Caco-2 (cell line): ENCODE results near the gene NOL7. TPM values are rescaled to one million over a fixed set of nuclear protein-coding genes. Genes with fewer than 3 reads are reported as not detected.

Source experiments
- BruUV-seq: library from RNA; stranded (reverse); fragments of 400-500 nt; replicated peaks from 2 replicates; lab custom pipeline; 2021; lab: Mats Ljungman, UMichigan
- CTCF ChIA-PET: fragments of 300-600 bp; sonication (Branson Sonifier 250); formaldehyde crosslinking; loops from one replicate; lab custom pipeline; 2022; ENCODE audit warnings: antibody characterized with exemption; lab: Charles Lee
- POLR2A ChIA-PET: fragments of 300-600 bp; sonication (Branson Sonifier 250); formaldehyde crosslinking; loops from one replicate; lab custom pipeline; 2022; ENCODE audit warnings: antibody characterized with exemption; lab: Charles Lee
- DNase-seq, 2 experiments: peaks; one replicate each; pipeline versions ENCODE4 v3.0.0 to v3.0.0-alpha.2; 2020 to 2022
- H3K27me3 ChIP-seq: replicated peaks from 2 replicates; pipeline ENCODE4 v1.6.0; 2011; ENCODE audit warnings: low read length; ENCODE audit not compliant: control insufficient read depth, insufficient read depth
- H3K36me3 ChIP-seq: 2 replicates; pipeline ENCODE4 v1.5.1; 2011; ENCODE audit warnings: low read length; ENCODE audit not compliant: control insufficient read depth, insufficient read depth
- H3K4me1 ChIP-seq: fragments of 250-450 bp; sonication (Bioruptor Pico); 2 replicates; pipeline ENCODE4 v1.5.1; 2020; ENCODE audit warnings: mild to moderate bottlenecking
- H3K4me3 ChIP-seq: 2 replicates; pipeline ENCODE4 v1.5.1; 2011; ENCODE audit warnings: low read depth, mild to moderate bottlenecking, control low read depth, low read length
- H3K9me3 ChIP-seq: fragments of 250-450 bp; sonication (Bioruptor Pico); 2 replicates; pipeline ENCODE4 v1.5.1; 2020; ENCODE audit warnings: mild to moderate bottlenecking, moderate library complexity
- H3K27ac Mint-ChIP-seq: one replicate; pipeline ENCODE4 v1.8.0; 2022; ENCODE audit warnings: mixed read lengths; ENCODE audit not compliant: unreplicated experiment
- H3K27me3 Mint-ChIP-seq: one replicate; pipeline ENCODE4 v1.8.0; 2022; ENCODE audit warnings: mixed read lengths; ENCODE audit not compliant: insufficient read depth, unreplicated experiment
- H3K36me3 Mint-ChIP-seq: one replicate; pipeline ENCODE4 v1.8.0; 2022; ENCODE audit warnings: mild to moderate bottlenecking, mixed read lengths; ENCODE audit not compliant: insufficient read depth, unreplicated experiment
- H3K4me1 Mint-ChIP-seq: one replicate; pipeline ENCODE4 v1.8.0; 2022; ENCODE audit warnings: low read depth, mixed read lengths; ENCODE audit not compliant: unreplicated experiment
- H3K4me3 Mint-ChIP-seq: one replicate; pipeline ENCODE4 v1.8.0; 2022; ENCODE audit warnings: mild to moderate bottlenecking, moderate library complexity, mixed read lengths; ENCODE audit not compliant: unreplicated experiment
- H3K9me3 Mint-ChIP-seq: one replicate; pipeline ENCODE4 v1.8.0; 2022; ENCODE audit warnings: mixed read lengths; ENCODE audit not compliant: unreplicated experiment
- intact Hi-C: fragments of 100-400 bp; cut with micrococcal nuclease; formaldehyde crosslinking; loops from one replicate; pipeline ENCODE4 v1.10.0; 2022; ENCODE audit not compliant: unreplicated experiment
- total RNA-seq: library from RNA; stranded (reverse); gene quantifications from 2 replicates; pipeline ENCODE4 v1.2.3, GENCODE V29; 2022
- TF ChIP-seq, protein P1 (sequence below), 2 experiments: fragments of 200-600 bp in 1 of 2; IDR thresholded peaks; 1 replicate in 1 of 2; 2 replicates in 1 of 2; pipeline versions ENCODE4 v1.5.1 to v1.8.0; 2011 to 2022; ENCODE audit warnings: antibody characterized with exemption in 1 of 2, control low read depth in 1 of 2, inconsistent platforms in 1 of 2, low read depth in 1 of 2, low read length in 1 of 2, mild to moderate bottlenecking in 1 of 2, moderate library complexity in 1 of 2; ENCODE audit not compliant: insufficient read depth in 1 of 2, severe bottlenecking in 1 of 2, unreplicated experiment in 1 of 2

Gene NOL7
- total RNA-seq, 1 experiment from 2014 or later = 92.9 TPM

DNA sequence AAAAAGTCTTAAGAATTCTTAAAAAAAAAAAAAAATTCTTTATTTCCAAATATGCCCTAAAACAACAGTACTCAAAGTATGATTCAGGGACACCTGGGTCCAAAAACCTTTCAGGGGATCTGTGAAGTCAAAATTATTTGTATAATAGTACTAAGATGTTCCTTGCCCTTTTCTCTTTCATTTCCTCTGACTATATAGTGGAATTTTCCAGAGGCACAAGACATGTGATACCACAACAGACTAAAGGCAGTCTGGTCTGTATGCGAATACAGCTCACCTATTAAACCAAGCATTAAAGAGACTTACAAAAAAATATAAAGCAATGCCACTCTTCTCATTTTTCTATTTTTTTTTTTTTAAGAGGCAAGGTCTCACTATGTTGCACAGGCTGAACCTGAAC, 15.4 kb downstream of the NOL7 start:
- CTCF ChIA-PET = no interaction called here
- Mint-ChIP-seq H3K9me3 (no peaks in the 10 kb centered on the region), H3K4me3 (no peak overlapping the region), H3K4me1 (peaks cover 7% of the 10 kb centered on the region), H3K27me3 (no peaks in the 10 kb centered on the region), H3K27ac (no peak overlapping the region), H3K36me3 (peaks cover 36% of the 10 kb centered on the region)
- no peak overlapping the region for H3K4me3 ChIP-seq
- no peaks in the 10 kb centered on the region for H3K27me3 ChIP-seq
- peaks cover 12% of the 10 kb centered on the region for H3K4me1 ChIP-seq
- no peaks in the 10 kb centered on the region; the same call in 1 of the 2 replicates for H3K36me3 ChIP-seq
- intact Hi-C loops = no loop called here
- TF ChIP-seq, protein P1, sequence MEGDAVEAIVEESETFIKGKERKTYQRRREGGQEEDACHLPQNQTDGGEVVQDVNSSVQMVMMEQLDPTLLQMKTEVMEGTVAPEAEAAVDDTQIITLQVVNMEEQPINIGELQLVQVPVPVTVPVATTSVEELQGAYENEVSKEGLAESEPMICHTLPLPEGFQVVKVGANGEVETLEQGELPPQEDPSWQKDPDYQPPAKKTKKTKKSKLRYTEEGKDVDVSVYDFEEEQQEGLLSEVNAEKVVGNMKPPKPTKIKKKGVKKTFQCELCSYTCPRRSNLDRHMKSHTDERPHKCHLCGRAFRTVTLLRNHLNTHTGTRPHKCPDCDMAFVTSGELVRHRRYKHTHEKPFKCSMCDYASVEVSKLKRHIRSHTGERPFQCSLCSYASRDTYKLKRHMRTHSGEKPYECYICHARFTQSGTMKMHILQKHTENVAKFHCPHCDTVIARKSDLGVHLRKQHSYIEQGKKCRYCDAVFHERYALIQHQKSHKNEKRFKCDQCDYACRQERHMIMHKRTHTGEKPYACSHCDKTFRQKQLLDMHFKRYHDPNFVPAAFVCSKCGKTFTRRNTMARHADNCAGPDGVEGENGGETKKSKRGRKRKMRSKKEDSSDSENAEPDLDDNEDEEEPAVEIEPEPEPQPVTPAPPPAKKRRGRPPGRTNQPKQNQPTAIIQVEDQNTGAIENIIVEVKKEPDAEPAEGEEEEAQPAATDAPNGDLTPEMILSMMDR (IDR thresholded peaks at IDR 0.05; ENCODE audit: insufficient read depth in 1 of 2, low read depth in 1 of 2, low read length in 1 of 2, severe bottlenecking in 1 of 2, unreplicated experiment in 1 of 2) = no peak
- POLR2A ChIA-PET = no interaction called here
- H3K9me3 ChIP-seq = no peaks in the 10 kb centered on the region
- DNase-seq = no peak
- BruUV-seq = no TSS peak

DNA sequence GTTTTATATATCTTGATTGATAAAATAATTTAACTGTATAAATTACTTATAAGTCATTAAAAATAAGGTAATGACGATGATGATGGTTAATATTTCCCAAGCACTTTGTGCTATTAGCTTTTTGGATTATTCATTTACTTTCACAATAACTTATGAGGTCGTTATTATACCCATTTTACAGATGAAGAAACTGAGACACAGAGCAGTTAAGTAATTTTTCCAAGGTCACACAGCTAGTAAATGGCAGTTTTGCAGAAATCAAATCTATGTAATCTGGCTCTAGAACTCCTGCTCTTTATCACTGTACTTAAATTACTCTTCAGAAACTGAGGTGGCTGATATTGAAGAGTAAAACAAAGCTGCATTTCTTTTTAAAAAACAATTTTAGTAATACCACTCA, 18.2 kb downstream of the NOL7 start:
- no peak overlapping the region for H3K4me3 Mint-ChIP-seq
- H3K36me3 ChIP-seq = no peaks in the 10 kb centered on the region
- peaks cover 12% of the 10 kb centered on the region for H3K4me1 ChIP-seq
- H3K9me3 ChIP-seq = no peaks in the 10 kb centered on the region
- no peak for DNase-seq
- ChIA-PET POLR2A (no interaction called here), CTCF (interaction anchor here (0.6 kb wide), 1 partner anchor 126 kb away, joined by 3 read pairs; no protein-coding TSS in a partner anchor)
- peaks cover 34% of the 10 kb centered on the region for H3K36me3 Mint-ChIP-seq
- H3K27me3 Mint-ChIP-seq = no peaks in the 10 kb centered on the region
- TF ChIP-seq, protein P1 (IDR thresholded peaks at IDR 0.05; ENCODE audit: insufficient read depth in 1 of 2, low read depth in 1 of 2, low read length in 1 of 2, severe bottlenecking in 1 of 2, unreplicated experiment in 1 of 2) = no peak
- no peaks in the 10 kb centered on the region for H3K27me3 ChIP-seq
- no peak overlapping the region for H3K27ac Mint-ChIP-seq
- intact Hi-C loops = no loop called here
- no TSS peak for BruUV-seq
- no peaks in the 10 kb centered on the region for H3K9me3 Mint-ChIP-seq
- no peak overlapping the region for H3K4me3 ChIP-seq
- H3K4me1 Mint-ChIP-seq = peaks cover 7% of the 10 kb centered on the region

DNA sequence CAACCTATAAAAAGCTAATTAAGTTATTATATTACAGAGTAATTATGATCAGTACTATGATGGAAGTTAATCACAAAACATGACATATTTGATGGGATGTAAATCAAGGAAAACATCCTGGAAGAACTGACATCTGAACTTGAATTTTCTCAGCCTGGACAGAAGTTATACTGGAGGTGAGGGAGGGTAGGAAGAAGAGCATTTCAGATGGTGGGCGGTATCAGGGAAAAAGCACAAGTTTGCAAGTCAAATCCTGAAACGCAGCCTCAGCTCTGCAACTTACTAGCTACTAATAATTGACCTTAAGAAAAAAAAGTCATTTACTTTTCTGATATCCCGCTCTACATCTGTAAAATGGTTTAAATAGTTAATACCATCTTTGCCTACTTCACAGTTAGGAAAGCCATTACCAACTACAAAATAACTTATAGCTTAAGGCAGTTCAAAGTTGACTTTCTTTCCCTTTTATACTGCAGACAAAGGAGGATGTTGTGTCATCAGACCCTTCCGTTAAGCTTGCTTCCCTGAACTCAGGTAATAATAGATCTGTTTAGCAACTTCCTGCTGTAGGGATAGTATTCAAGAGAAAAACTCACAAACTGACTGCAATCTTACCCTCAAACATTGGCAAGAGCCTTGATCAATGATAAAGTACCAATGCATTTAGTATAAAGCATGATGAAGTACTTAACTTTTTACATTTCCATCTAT, 21.0 kb downstream of the NOL7 start:
- intact Hi-C loops = no loop called here
- H3K4me3 Mint-ChIP-seq = no peak overlapping the region
- POLR2A ChIA-PET = interaction anchor here (0.7 kb wide), 1 partner anchor 26 kb away, joined by 3 read pairs; no protein-coding TSS in a partner anchor
- peaks cover 33% of the 10 kb centered on the region for H3K36me3 Mint-ChIP-seq
- no peaks in the 10 kb centered on the region for H3K27me3 Mint-ChIP-seq
- BruUV-seq = no TSS peak
- TF ChIP-seq, protein P1 (IDR thresholded peaks at IDR 0.05; ENCODE audit: insufficient read depth in 1 of 2, low read depth in 1 of 2, low read length in 1 of 2, severe bottlenecking in 1 of 2, unreplicated experiment in 1 of 2) = no peak
- CTCF ChIA-PET = interaction anchor here (1.2 kb wide), 1 partner anchor 21 kb away, joined by 3 read pairs; the partner anchor contains the start of gene NOL7
- H3K4me3 ChIP-seq = no peak overlapping the region
- 0 out of 2 replicates have a peak, but pooled peaks cover 4% of the 10 kb centered on the region for H3K4me1 ChIP-seq
- no peaks in the 10 kb centered on the region for H3K4me1 Mint-ChIP-seq
- H3K36me3 ChIP-seq = no peaks in the 10 kb centered on the region
- H3K9me3 Mint-ChIP-seq = no peaks in the 10 kb centered on the region
- no peak overlapping the region for H3K27ac Mint-ChIP-seq
- H3K9me3 ChIP-seq = no peaks in the 10 kb centered on the region
- no peaks in the 10 kb centered on the region for H3K27me3 ChIP-seq
- DNase-seq = no peak
